IPS-20b (cell line): ENCODE measurements around the gene CDC34.

Experiments used
- H3K27ac ChIP-seq: one replicate; pipeline ENCODE4 v1.5.1; 2013; ENCODE audit warnings: low read length
- H3K27me3 ChIP-seq: 2 replicates; pipeline ENCODE4 v1.6.1; 2013; ENCODE audit warnings: mild to moderate bottlenecking, low read length, inconsistent platforms; ENCODE audit not compliant: insufficient read depth
- H3K36me3 ChIP-seq: 2 replicates; pipeline ENCODE4 v1.6.1; 2013; ENCODE audit warnings: low read depth, mild to moderate bottlenecking, inconsistent platforms, low read length, moderate library complexity; ENCODE audit not compliant: insufficient read depth
- H3K4me1 ChIP-seq: 2 replicates; pipeline ENCODE4 v1.6.1; 2013; ENCODE audit warnings: mild to moderate bottlenecking, control low read depth, inconsistent platforms, low read length, moderate library complexity; ENCODE audit not compliant: insufficient read depth
- H3K4me3 ChIP-seq: 2 replicates; pipeline ENCODE4 v1.5.1; 2013; ENCODE audit warnings: mild to moderate bottlenecking, low read length, inconsistent platforms
- H3K9ac ChIP-seq: 2 replicates; pipeline ENCODE4 v1.6.1; 2013; ENCODE audit warnings: low read depth, mild to moderate bottlenecking, inconsistent platforms, low read length, moderate library complexity
- H3K9me3 ChIP-seq: 2 replicates; pipeline ENCODE4 v1.6.1; 2013; ENCODE audit warnings: mild to moderate bottlenecking, low read depth, low read length, inconsistent platforms; ENCODE audit not compliant: insufficient read depth

Gene CDC34

DNA sequence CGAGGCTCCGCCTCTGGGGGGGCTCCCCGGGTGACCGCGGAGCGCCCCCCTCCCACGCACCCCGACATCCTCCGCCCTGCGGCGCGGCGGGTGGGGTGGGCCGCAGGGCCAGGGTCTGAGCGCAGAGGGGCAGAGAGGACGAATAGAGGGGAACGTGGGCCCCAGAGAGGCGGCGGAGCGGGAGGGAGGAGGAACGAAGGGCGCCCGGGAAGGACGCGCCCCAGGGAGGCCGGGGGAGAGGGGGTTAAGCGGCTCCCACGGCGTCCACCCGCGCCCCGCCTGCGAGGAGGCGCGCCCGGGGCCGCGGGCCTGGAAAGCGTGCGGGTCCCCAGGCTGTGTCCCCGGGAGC is 59.2 kb downstream of the CDC34 start:
- Histone ChIP-seq H3K36me3 (no peaks in the 10 kb centered on the region), H3K4me3 (no peak overlapping the region), H3K4me1 (no peaks in the 10 kb centered on the region), H3K9ac (no peak overlapping the region), H3K27ac (no peak overlapping the region), H3K9me3 (no peaks in the 10 kb centered on the region), H3K27me3 (peaks cover 53% of the 10 kb centered on the region)

DNA sequence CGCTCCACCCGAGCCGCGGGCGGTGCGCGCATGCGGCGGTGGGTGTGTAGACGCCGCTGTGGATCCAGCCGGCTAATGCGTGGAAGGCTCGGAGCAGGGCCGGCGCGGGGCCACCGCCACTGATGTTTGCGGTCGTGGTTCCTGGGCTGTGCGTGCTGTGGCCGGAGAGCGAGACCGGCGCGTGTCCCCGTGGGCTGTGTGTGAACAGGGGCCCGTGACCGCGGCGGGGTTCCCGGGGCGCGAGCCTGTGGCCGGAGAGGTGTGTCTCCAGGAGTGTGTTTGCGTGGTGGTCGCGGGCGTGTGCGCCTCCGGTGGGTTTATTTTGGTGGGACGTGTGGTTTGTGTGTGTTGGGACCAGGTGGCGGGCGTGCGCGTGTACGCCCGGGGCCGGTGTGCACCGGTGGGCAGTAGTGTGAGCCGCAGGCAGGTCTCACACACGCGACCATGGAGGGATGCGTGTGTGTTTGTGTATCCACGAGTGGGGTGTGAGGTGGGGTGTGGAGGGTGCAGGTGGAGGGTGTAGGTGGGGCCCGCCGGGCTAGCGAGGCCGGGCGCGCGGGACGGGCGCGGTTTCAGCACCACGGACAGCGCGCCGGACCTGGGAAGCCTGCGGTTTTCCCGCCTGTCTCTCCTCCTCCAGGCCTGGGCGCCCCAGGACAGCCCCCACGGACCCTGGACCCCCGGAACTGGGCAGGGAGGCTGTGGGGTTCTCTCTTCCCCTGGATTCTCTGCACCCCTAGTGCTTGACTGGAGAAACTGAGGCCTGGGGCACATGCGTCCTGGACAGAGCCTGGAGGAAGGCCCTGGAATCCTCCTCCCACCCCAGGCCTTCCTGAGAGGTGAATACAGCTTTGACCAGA is 59.8 kb downstream of the CDC34 start:
- no peak overlapping the region for H3K27ac ChIP-seq
- no peaks in the 10 kb centered on the region for H3K9me3 ChIP-seq
- no peak overlapping the region for H3K4me3 ChIP-seq
- H3K9ac ChIP-seq: no peak overlapping the region
- peaks cover 53% of the 10 kb centered on the region for H3K27me3 ChIP-seq
- H3K36me3 ChIP-seq: no peaks in the 10 kb centered on the region
- H3K4me1 ChIP-seq: no peaks in the 10 kb centered on the region
